Activated T-helper 9 cell treated with anti-CD3 and anti-CD28 coated beads, Interleukin-2, amount 50 U/mL, for 16 hours (primary cell): ENCODE data around the gene GRM4.

ENCODE experiments used
- DNase-seq: peaks from one replicate; pipeline ENCODE4 v3.0.0-alpha.2; 2020; ENCODE audit warnings: low read depth

GRM4 gene

GRCh38 chr6:34142061-34142998 is 3.6 kb downstream of the GRM4 start:
- no peak for DNase-seq

GRCh38 chr6:34140075-34140474 is 5.8 kb downstream of the GRM4 start:
- DNase-seq: no peak

GRCh38 chr6:34138914-34139510 is 6.9 kb downstream of the GRM4 start:
- DNase-seq: no peak

- no peak for DNase-seq
Observed at GRCh38 chr6:34138191-34138590, 7.7 kb downstream of the GRM4 start.

GRCh38 chr6:34135541-34135940 is 10.3 kb downstream of the GRM4 start:
- no peak for DNase-seq

GRCh38 chr6:34132486-34133185 is 13.3 kb downstream of the GRM4 start:
- DNase-seq: no peak

- DNase-seq: no peak
Observed at GRCh38 chr6:34131326-34132290, 14.3 kb downstream of the GRM4 start.

- DNase-seq: no peak
Observed at GRCh38 chr6:34130862-34131261, 15.0 kb downstream of the GRM4 start.

GRCh38 chr6:34129753-34130152 is 16.1 kb downstream of the GRM4 start:
- DNase-seq: no peak

- no peak for DNase-seq
Observed at GRCh38 chr6:34128045-34128444, 17.8 kb downstream of the GRM4 start.

GRCh38 chr6:34126419-34126818 is 19.5 kb downstream of the GRM4 start:
- no peak for DNase-seq

GRCh38 chr6:34125939-34126338 is 19.9 kb downstream of the GRM4 start:
- DNase-seq: no peak

- no peak for DNase-seq
Observed at GRCh38 chr6:34120953-34121675, 24.8 kb downstream of the GRM4 start.

GRCh38 chr6:34115915-34116314 is 30.0 kb downstream of the GRM4 start:
- no peak for DNase-seq

- DNase-seq: no peak
Observed at GRCh38 chr6:34115403-34115795, 30.5 kb downstream of the GRM4 start.

GRCh38 chr6:34114695-34115402 is 31.0 kb downstream of the GRM4 start:
- no peak for DNase-seq

- no peak for DNase-seq
Observed at GRCh38 chr6:34113532-34113931, 32.4 kb downstream of the GRM4 start.

GRCh38 chr6:34112126-34112525 is 33.8 kb downstream of the GRM4 start:
- DNase-seq: no peak

GRCh38 chr6:34110610-34111009 is 35.3 kb downstream of the GRM4 start:
- no peak for DNase-seq

- DNase-seq: no peak
Observed at GRCh38 chr6:34108176-34108575, 37.7 kb downstream of the GRM4 start.
